Body of pancreas (tissue), 4 donors: Measurements from ENCODE around the gene PFAS.

Experiments
- CTCF ChIP-seq, 7 experiments: fragments of 450-650 bp in 4 of 7; fragments of 200-600 bp in 3 of 7; sonication (generic) in 3 of 7; IDR thresholded peaks; one replicate each; pipeline ENCODE4 v1.5.1; 2016 to 2019; ENCODE audit warnings: antibody characterized with exemption in 7 of 7
- POLR2A ChIP-seq, 3 donors: fragments of 450-650 bp; IDR thresholded peaks; one replicate each; pipeline ENCODE4 v1.6.1; 2016; ENCODE audit warnings: antibody characterized with exemption in 3 of 3, mild to moderate bottlenecking in 2 of 3

GRCh38 chr17:8264836-8265542, 15.9 kb downstream of the PFAS start:
- TF ChIP-seq CTCF (IDR thresholded peaks at IDR 0.05) (no peak), POLR2A (IDR thresholded peaks at IDR 0.05) (no peak)
